K562 (cell line): Measurements from ENCODE around the gene PLA2G4F. TPM values are rescaled to one million over a fixed set of nuclear protein-coding genes. Genes with fewer than 3 reads are reported as not detected.

Experiments
- ATAC-seq: fragments of 200-7000 bp; cut with Tn5 transposase; 3 replicates; pipeline ENCODE4 v1.9.1; 2020; ENCODE audit warnings: moderate library complexity
- BruUV-seq: library from RNA; stranded (reverse); fragments of 400-500 nt; replicated peaks from 2 replicates; lab custom pipeline; 2021; lab: Mats Ljungman, UMichigan
- CTCF ChIA-PET: fragments of 300-600 bp; formaldehyde crosslinking; extraction: SDS; loops from one replicate; lab custom pipeline; 2021; ENCODE audit warnings: low intra/inter-chr PET ratio; lab: Yijun Ruan, JAX
- POLR2A ChIA-PET: fragments of 300-600, 350-650 bp; sonication (Branson Sonifier 250); formaldehyde crosslinking; extraction: SDS; loops from one replicate; lab custom pipeline; 2021; ENCODE audit warnings: antibody characterized with exemption, inconsistent platforms; lab: Yijun Ruan, JAX
- DNase-seq, 4 experiments: peaks; one replicate each; pipeline versions ENCODE4 v3.0.0 to v3.0.0-alpha.2; 2011 to 2018; ENCODE audit warnings: low spot score in 3 of 4, mixed read lengths in 3 of 4; ENCODE audit errors: extremely low read depth in 1 of 4
- FAIRE-seq: peaks from 2 replicates; lab custom pipeline; 2011; peaks lifted over from hg19 to GRCh38; lab: Jason Lieb, UNC
- H2AFZ ChIP-seq: 2 replicates; pipeline ENCODE4 v1.6.0; 2011; ENCODE audit warnings: low read depth, low read length, control low read depth, inconsistent platforms
- H3K27ac ChIP-seq: fragments of 200-600 bp; 3 replicates; pipeline ENCODE4 v1.8.0; 2011; ENCODE audit warnings: low read depth, mild to moderate bottlenecking, control low read depth, inconsistent platforms, low read length, moderate library complexity, mixed read lengths; ENCODE audit errors: extremely low read depth
- H3K27me3 ChIP-seq, 2 experiments: fragments of 300-600 bp in 1 of 2; 2 replicates in 1 of 2; 3 replicates in 1 of 2; pipeline versions ENCODE4 v1.6.0 to v1.8.0; 2011; ENCODE audit warnings: inconsistent platforms in 2 of 2, low read length in 2 of 2, mild to moderate bottlenecking in 1 of 2, mixed read lengths in 1 of 2, moderate library complexity in 1 of 2; ENCODE audit not compliant: control insufficient read depth in 2 of 2, insufficient read depth in 2 of 2
- H3K36me3 ChIP-seq: fragments of 300-600 bp; 3 replicates; pipeline ENCODE4 v1.8.0; 2011; ENCODE audit warnings: mild to moderate bottlenecking, low read length, inconsistent platforms; ENCODE audit not compliant: control insufficient read depth, insufficient read depth
- H3K4me1 ChIP-seq, 2 experiments: fragments of 200-600 bp in 1 of 2; replicated peaks in 1 of 2; 2 replicates in 1 of 2; 3 replicates in 1 of 2; pipeline versions ENCODE4 v1.5.1 to v1.8.0; 2011; ENCODE audit warnings: inconsistent platforms in 2 of 2, low read length in 2 of 2, mild to moderate bottlenecking in 1 of 2, mixed read lengths in 1 of 2, moderate library complexity in 1 of 2; ENCODE audit not compliant: control insufficient read depth in 2 of 2, insufficient read depth in 2 of 2
- H3K4me2 ChIP-seq: 2 replicates; pipeline ENCODE4 v1.6.1; 2011; ENCODE audit warnings: low read length, control low read depth, inconsistent platforms, mixed read lengths; ENCODE audit not compliant: insufficient read depth
- H3K4me3 ChIP-seq: fragments of 200-600 bp; sonication (generic), shearing (Covaris generic); 2 replicates; pipeline ENCODE4 v1.5.1; 2016; ENCODE audit warnings: control low read depth, inconsistent platforms
- H3K79me2 ChIP-seq: fragments of 200-600 bp; 3 replicates; pipeline ENCODE4 v1.8.0; 2011; ENCODE audit warnings: low read length, inconsistent platforms; ENCODE audit not compliant: control insufficient read depth, insufficient read depth
- H3K9ac ChIP-seq, 2 experiments: 2 replicates each; pipeline versions ENCODE4 v1.6.0 to v1.6.1; 2011; ENCODE audit warnings: low read depth in 2 of 2, low read length in 2 of 2, control low read depth in 1 of 2, inconsistent platforms in 1 of 2, mild to moderate bottlenecking in 1 of 2, mixed read lengths in 1 of 2; ENCODE audit not compliant: insufficient read depth in 1 of 2
- H3K9me1 ChIP-seq: one replicate; pipeline ENCODE4 v1.6.0; 2011; ENCODE audit warnings: inconsistent platforms, mild to moderate bottlenecking, low read length, moderate library complexity; ENCODE audit not compliant: control insufficient read depth, insufficient read depth
- H3K9me3 ChIP-seq: replicated peaks from 2 replicates; pipeline ENCODE4 v1.5.1; 2011; ENCODE audit warnings: low read depth, low read length, inconsistent platforms; ENCODE audit not compliant: control insufficient read depth, insufficient read depth
- H4K20me1 ChIP-seq: replicated peaks from 2 replicates; pipeline ENCODE4 v1.6.1; 2011; ENCODE audit warnings: low read length, inconsistent platforms, mixed read lengths; ENCODE audit not compliant: control insufficient read depth, insufficient read depth
- BCOR ChIP-seq: fragments of 450-650 bp; IDR thresholded peaks from 2 replicates; pipeline ENCODE4 v1.6.1; 2016
- CBX2 ChIP-seq: fragments of 200-600 bp; sonication (generic); IDR thresholded peaks from one replicate; pipeline ENCODE4 v1.6.1; 2012; ENCODE audit warnings: mild to moderate bottlenecking, low read length, inconsistent platforms; ENCODE audit not compliant: insufficient read depth, poor library complexity, severe bottlenecking
- EP400 ChIP-seq: fragments of 450-650 bp; IDR thresholded peaks from 2 replicates; pipeline ENCODE4 v1.6.1; 2017; ENCODE audit warnings: antibody characterized with exemption, mild to moderate bottlenecking, moderate library complexity
- MITF ChIP-seq: IDR thresholded peaks from 2 replicates; pipeline ENCODE4 v1.6.1; 2014; ENCODE audit warnings: antibody characterized with exemption
- NFE2 ChIP-seq: IDR thresholded peaks from 2 replicates; pipeline ENCODE4 v1.6.1; 2014; ENCODE audit warnings: antibody characterized with exemption, low read depth
- RBM25 ChIP-seq: fragments of 200-400 bp; formaldehyde crosslinking; IDR thresholded peaks from 2 replicates; pipeline ENCODE4 v1.6.1; 2018; ENCODE audit warnings: low read length, low read depth, moderate library complexity; ENCODE audit not compliant: severe bottlenecking
- RFX7 ChIP-seq: fragments of 250-450 bp; sonication (Bioruptor Pico); IDR thresholded peaks from 2 replicates; pipeline ENCODE4 v1.5.1; 2021; ENCODE audit warnings: mild to moderate bottlenecking
- SRSF1 ChIP-seq: fragments of 200-400 bp; formaldehyde crosslinking; IDR thresholded peaks from 2 replicates; pipeline ENCODE4 v1.6.1; 2017; ENCODE audit warnings: mild to moderate bottlenecking, low read depth, low read length, moderate library complexity
- ZFP36 ChIP-seq: fragments of 150-350 bp; IDR thresholded peaks from 2 replicates; pipeline ENCODE4 v1.6.1; 2018; ENCODE audit warnings: low read length, low read depth; ENCODE audit not compliant: partially characterized antibody
- ZNF282 ChIP-seq: sonication (generic); formaldehyde crosslinking; IDR thresholded peaks from 2 replicates; pipeline ENCODE4 v1.8.1; 2023; ENCODE audit warnings: missing genetic modification reagents
- WGBS: fragments of 100-300 bp; shearing (Covaris generic); methylation state at CpG from one replicate; pipeline ENCODE4 v1.1.6; 2016; ENCODE audit warnings: low coverage, mixed read lengths; ENCODE audit not compliant: insufficient coverage; ENCODE audit errors: missing lambda C conversion rate; 5-methylcytosine and 5-hydroxymethylcytosine counted together
- in situ Hi-C: fragments of 300-500 bp; cut with MboI; formaldehyde crosslinking; loops from 4 replicates; pipeline ENCODE4 v1.15.0; 2018; ENCODE audit warnings: inconsistent platforms, mixed read lengths
- intact Hi-C: fragments of 100-400 bp; cut with micrococcal nuclease; formaldehyde crosslinking; loops from 2 replicates; pipeline ENCODE4 v1.14.2; 2022
- microRNA counts: library from miRNA; unstranded; fragments of <30 nt; microRNA quantifications from one replicate; lab custom pipeline; 2016
- microRNA-seq: library from miRNA; unstranded; fragments of <30 nt; microRNA quantifications from one replicate; pipeline ENCODE4, GENCODE V29; 2018; ENCODE audit warnings: borderline microRNAs expressed
- polyA plus RNA-seq, 8 experiments: library from polyadenylated mRNA; depleted of rRNA in 4 of 8; stranded (reverse) in 5 of 8; unstranded in 3 of 8; fragments of >200 nt; fragmentation: Nextera tagmentation in 2 of 8; fragmentation: Illumina TruSeq in 1 of 8; extraction: Ambion mirVana in 2 of 8; extraction: Trizol in 1 of 8; gene quantifications; 2 replicates each; pipeline versions ENCODE4 v1.2.1 to v1.2.3, GENCODE V29; 2011 to 2014; ENCODE audit warnings: inconsistent platforms in 1 of 8, missing spikeins in 1 of 8
- small RNA-seq: library from RNA; depleted of rRNA; stranded (forward); fragments of <200 nt; gene quantifications from one replicate; pipeline ENCODE3, GENCODE V24; 2014
- total RNA-seq, 7 experiments: library from RNA; depleted of rRNA in 6 of 7; stranded (reverse); fragments of >200 nt in 6 of 7; fragmentation: Illumina TruSeq in 2 of 7; extraction: Trizol in 2 of 7; gene quantifications; 2 replicates each; pipeline versions ENCODE4 v1.2.1 to v1.2.3, GENCODE V29; 2011 to 2021; ENCODE audit warnings: low replicate concordance in 1 of 7
- TF ChIP-seq, protein P1 (sequence below): sonication (generic); formaldehyde crosslinking; IDR thresholded peaks from 2 replicates; pipeline ENCODE4 v1.8.1; 2022; ENCODE audit warnings: missing genetic modification reagents

Gene PLA2G4F
- total and polyA plus RNA-seq, 9 of the 15 experiments (the other 6 are each of a cell fraction or from before 2014, with no cell fraction given): 0.02 TPM; not detected in 8

GRCh38 chr15:42090370-42090769, 66.1 kb downstream of the PLA2G4F start (continued):
- no peak for TF ChIP-seq EP400
- TF ChIP-seq, protein P1, sequence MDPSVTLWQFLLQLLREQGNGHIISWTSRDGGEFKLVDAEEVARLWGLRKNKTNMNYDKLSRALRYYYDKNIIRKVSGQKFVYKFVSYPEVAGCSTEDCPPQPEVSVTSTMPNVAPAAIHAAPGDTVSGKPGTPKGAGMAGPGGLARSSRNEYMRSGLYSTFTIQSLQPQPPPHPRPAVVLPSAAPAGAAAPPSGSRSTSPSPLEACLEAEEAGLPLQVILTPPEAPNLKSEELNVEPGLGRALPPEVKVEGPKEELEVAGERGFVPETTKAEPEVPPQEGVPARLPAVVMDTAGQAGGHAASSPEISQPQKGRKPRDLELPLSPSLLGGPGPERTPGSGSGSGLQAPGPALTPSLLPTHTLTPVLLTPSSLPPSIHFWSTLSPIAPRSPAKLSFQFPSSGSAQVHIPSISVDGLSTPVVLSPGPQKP (CRISPR knock-in tag): no peak
- TF ChIP-seq NFE2: no peak
- TF ChIP-seq CBX2: no peak
- no peak for TF ChIP-seq SRSF1
- TF ChIP-seq RFX7: no peak
- no peak for TF ChIP-seq ZNF282 (CRISPR knock-in tag)

DNA sequence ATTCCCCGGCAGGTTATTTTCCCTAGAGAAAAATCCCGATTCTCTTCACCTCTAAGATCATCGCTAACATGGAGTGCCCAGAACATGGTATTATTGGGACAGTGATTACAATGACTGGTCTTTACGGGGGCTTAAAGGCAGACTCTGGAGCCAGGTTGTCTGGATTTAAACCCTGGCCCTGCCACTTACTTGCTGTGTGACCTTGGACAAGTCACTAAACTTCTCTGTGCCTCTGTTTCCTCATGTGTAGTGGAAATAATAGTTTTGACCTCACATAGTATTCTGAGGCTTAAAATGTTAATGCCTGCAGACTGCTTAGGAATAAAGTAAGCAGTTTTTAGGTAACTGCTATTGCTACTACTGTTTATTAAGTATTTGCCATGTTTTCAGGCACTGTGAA, 66.5 kb downstream of the PLA2G4F start:
- no peak overlapping the region for H3K4me2 ChIP-seq
- no peak overlapping the region for H3K4me3 ChIP-seq
- H3K36me3 ChIP-seq: no peaks in the 10 kb centered on the region
- FAIRE-seq (no peak), ATAC-seq (no peak), DNase-seq (no peak)
- H3K27ac ChIP-seq: no peak overlapping the region
- no peaks in the 10 kb centered on the region for H3K9me3 ChIP-seq
- peaks cover 39 to 75% of the 10 kb centered on the region in 2 experiments for H3K27me3 ChIP-seq
- H3K79me2 ChIP-seq: no peaks in the 10 kb centered on the region
- in situ Hi-C loops (no loop called here), intact Hi-C loops (no loop called here)
- H3K9ac ChIP-seq: no peak overlapping the region
- 4% methylated on average over 4 of the region's 4 CpGs for WGBS
- no TSS peak for BruUV-seq
- 0 out of 2 replicates have a peak, but pooled peaks cover 5% of the 10 kb centered on the region for H4K20me1 ChIP-seq
- no peak overlapping the region for H2AFZ ChIP-seq
- POLR2A ChIA-PET: interaction anchor here (0.6 kb wide), 1 partner anchor 44 kb away, joined by 3 read pairs; no protein-coding TSS in a partner anchor
- H3K9me1 ChIP-seq: no peaks in the 10 kb centered on the region
- H3K4me1 ChIP-seq: peaks cover 0 to 3% of the 10 kb centered on the region in 2 experiments; a peak in 1 of 5 replicates
- CTCF ChIA-PET: no interaction called here
- TF ChIP-seq ZFP36 (peak; percentile 58), MITF (no peak), RBM25 (peak; percentile 72), BCOR (peak; percentile 61; the same call in 1 of the 2 replicates)
- TF ChIP-seq, all 486 proteins: peak for 3

MicroRNA genes within 50 kb of the gene (microRNA counts, 767-probe panel; counts per million panel counts)
- 2,354 counts per million, percentile 58 among the panel's probes with 10 or more counts for microRNA hsa-miR-627 (lab: Ali Mortazavi, UCI)

Small RNA genes within 50 kb of the gene (microRNA-seq; reads per million reads assigned to microRNA genes)
- gene MIR627: 176 reads per million, percentile 84 among the genes with 10 or more reads in this experiment

Small RNA genes within 50 kb of the gene (small RNA-seq; reads per million reads assigned to genes)
- gene MIR627: 2.1 reads per million, percentile 82 among the genes with 10 or more reads in this experiment

Other genes starting within 250 kb of the PLA2G4F start
- gene EHD4, start 184.1 kb downstream of the PLA2G4F start, total RNA-seq (2014; rRNA removed): 9.8 and 12.6 TPM in 2 replicates
- gene EHD4, start 184.1 kb downstream of the PLA2G4F start, total RNA-seq (2014; rRNA removed; fragmentation: Illumina TruSeq; extraction: Trizol): 4.6 and 5.2 TPM in 2 replicates
- gene EHD4, start 184.1 kb downstream of the PLA2G4F start, total RNA-seq (2015; rRNA removed; fragmentation: Illumina TruSeq; extraction: Trizol): 5.6 and 5.7 TPM in 2 replicates
- gene EHD4, start 184.1 kb downstream of the PLA2G4F start, total RNA-seq (2021): 10.3 and 11.4 TPM in 2 replicates
- 6.4 and 7.4 TPM in 2 replicates for gene EHD4, start 184.1 kb downstream of the PLA2G4F start, polyA plus RNA-seq (2011; rRNA removed)
- gene EHD4, start 184.1 kb downstream of the PLA2G4F start, polyA plus RNA-seq (2014; fragmentation: Illumina TruSeq; extraction: Trizol): 7.0 and 8.1 TPM in 2 replicates
- gene EHD4, start 184.1 kb downstream of the PLA2G4F start, polyA plus RNA-seq (2014; fragmentation: Nextera tagmentation; extraction: Ambion mirVana): under 1 TPM; 0.89 to 0.96 TPM
- 7.5 and 7.7 TPM in 2 replicates for gene EHD4, start 184.1 kb downstream of the PLA2G4F start, polyA plus RNA-seq (2014; rRNA removed)
- gene PLA2G4E, start 135.6 kb downstream of the PLA2G4F start, total RNA-seq (2014; rRNA removed): not detected in 2 replicates
- gene PLA2G4E, start 135.6 kb downstream of the PLA2G4F start, total RNA-seq (2014; rRNA removed; fragmentation: Illumina TruSeq; extraction: Trizol): not detected in 2 replicates
- gene PLA2G4E, start 135.6 kb downstream of the PLA2G4F start, total RNA-seq (2015; rRNA removed; fragmentation: Illumina TruSeq; extraction: Trizol): not detected in 2 replicates
- not detected in 2 replicates for gene PLA2G4E, start 135.6 kb downstream of the PLA2G4F start, total RNA-seq (2021)
- gene PLA2G4E, start 135.6 kb downstream of the PLA2G4F start, polyA plus RNA-seq (2011; rRNA removed): 0.03 TPM in 1 of 2 replicates, not detected in the other
- not detected in 2 replicates for gene PLA2G4E, start 135.6 kb downstream of the PLA2G4F start, polyA plus RNA-seq (2014; fragmentation: Illumina TruSeq; extraction: Trizol)
- gene PLA2G4E, start 135.6 kb downstream of the PLA2G4F start, polyA plus RNA-seq (2014; fragmentation: Nextera tagmentation; extraction: Ambion mirVana): not detected
- not detected in 2 replicates for gene PLA2G4E, start 135.6 kb downstream of the PLA2G4F start, polyA plus RNA-seq (2014; rRNA removed)
- not detected in 2 replicates for gene PLA2G4D, start 62.1 kb downstream of the PLA2G4F start, total RNA-seq (2014; rRNA removed)
- gene PLA2G4D, start 62.1 kb downstream of the PLA2G4F start, total RNA-seq (2014; rRNA removed; fragmentation: Illumina TruSeq; extraction: Trizol): not detected in 2 replicates
- not detected in 2 replicates for gene PLA2G4D, start 62.1 kb downstream of the PLA2G4F start, total RNA-seq (2015; rRNA removed; fragmentation: Illumina TruSeq; extraction: Trizol)
- 0.04 TPM in 1 of 2 replicates, not detected in the other for gene PLA2G4D, start 62.1 kb downstream of the PLA2G4F start, total RNA-seq (2021)
- 0.04 TPM in 1 of 2 replicates, not detected in the other for gene PLA2G4D, start 62.1 kb downstream of the PLA2G4F start, polyA plus RNA-seq (2011; rRNA removed)
- not detected in 2 replicates for gene PLA2G4D, start 62.1 kb downstream of the PLA2G4F start, polyA plus RNA-seq (2014; fragmentation: Illumina TruSeq; extraction: Trizol)
- gene PLA2G4D, start 62.1 kb downstream of the PLA2G4F start, polyA plus RNA-seq (2014; fragmentation: Nextera tagmentation; extraction: Ambion mirVana): not detected
- not detected in 2 replicates for gene PLA2G4D, start 62.1 kb downstream of the PLA2G4F start, polyA plus RNA-seq (2014; rRNA removed)
- gene VPS39, start 51.7 kb upstream of the PLA2G4F start, total RNA-seq (2014; rRNA removed): 16.8 and 17.1 TPM in 2 replicates
- gene VPS39, start 51.7 kb upstream of the PLA2G4F start, total RNA-seq (2014; rRNA removed; fragmentation: Illumina TruSeq; extraction: Trizol): 20.0 and 21.5 TPM in 2 replicates
- gene VPS39, start 51.7 kb upstream of the PLA2G4F start, total RNA-seq (2015; rRNA removed; fragmentation: Illumina TruSeq; extraction: Trizol): 21.6 and 23.1 TPM in 2 replicates
- 31.9 and 37.3 TPM in 2 replicates for gene VPS39, start 51.7 kb upstream of the PLA2G4F start, total RNA-seq (2021)
- gene VPS39, start 51.7 kb upstream of the PLA2G4F start, polyA plus RNA-seq (2011; rRNA removed): 34.4 and 37.5 TPM in 2 replicates
- 27.8 and 28.7 TPM in 2 replicates for gene VPS39, start 51.7 kb upstream of the PLA2G4F start, polyA plus RNA-seq (2014; fragmentation: Illumina TruSeq; extraction: Trizol)
- gene VPS39, start 51.7 kb upstream of the PLA2G4F start, polyA plus RNA-seq (2014; fragmentation: Nextera tagmentation; extraction: Ambion mirVana): 1 to 10 TPM; 3.2 to 8.0 TPM
- gene VPS39, start 51.7 kb upstream of the PLA2G4F start, polyA plus RNA-seq (2014; rRNA removed): 21.8 and 28.2 TPM in 2 replicates
- 9.3 and 11.6 TPM in 2 replicates for gene GANC, start 116.6 kb upstream of the PLA2G4F start, total RNA-seq (2014; rRNA removed)
- gene GANC, start 116.6 kb upstream of the PLA2G4F start, total RNA-seq (2014; rRNA removed; fragmentation: Illumina TruSeq; extraction: Trizol): 12.3 and 14.7 TPM in 2 replicates
- gene GANC, start 116.6 kb upstream of the PLA2G4F start, total RNA-seq (2015; rRNA removed; fragmentation: Illumina TruSeq; extraction: Trizol): 13.2 and 15.1 TPM in 2 replicates
- gene GANC, start 116.6 kb upstream of the PLA2G4F start, total RNA-seq (2021): 14.5 and 15.0 TPM in 2 replicates
- gene GANC, start 116.6 kb upstream of the PLA2G4F start, polyA plus RNA-seq (2011; rRNA removed): 19.0 and 19.2 TPM in 2 replicates
- gene GANC, start 116.6 kb upstream of the PLA2G4F start, polyA plus RNA-seq (2014; fragmentation: Illumina TruSeq; extraction: Trizol): 13.6 and 15.3 TPM in 2 replicates
- gene GANC, start 116.6 kb upstream of the PLA2G4F start, polyA plus RNA-seq (2014; fragmentation: Nextera tagmentation; extraction: Ambion mirVana): 10 to 100 TPM; 10.9 to 17.3 TPM
- 11.1 and 14.1 TPM in 2 replicates for gene GANC, start 116.6 kb upstream of the PLA2G4F start, polyA plus RNA-seq (2014; rRNA removed)
- 19.1 and 23.7 TPM in 2 replicates for gene TMEM87A, start 116.8 kb upstream of the PLA2G4F start, total RNA-seq (2014; rRNA removed)
- gene TMEM87A, start 116.8 kb upstream of the PLA2G4F start, total RNA-seq (2014; rRNA removed; fragmentation: Illumina TruSeq; extraction: Trizol): 32.9 and 34.6 TPM in 2 replicates
- 30.0 and 36.2 TPM in 2 replicates for gene TMEM87A, start 116.8 kb upstream of the PLA2G4F start, total RNA-seq (2015; rRNA removed; fragmentation: Illumina TruSeq; extraction: Trizol)
- gene TMEM87A, start 116.8 kb upstream of the PLA2G4F start, total RNA-seq (2021): 21.5 and 27.7 TPM in 2 replicates
- 15.3 and 22.3 TPM in 2 replicates for gene TMEM87A, start 116.8 kb upstream of the PLA2G4F start, polyA plus RNA-seq (2011; rRNA removed)
- gene TMEM87A, start 116.8 kb upstream of the PLA2G4F start, polyA plus RNA-seq (2014; fragmentation: Illumina TruSeq; extraction: Trizol): 26.3 and 29.6 TPM in 2 replicates
- gene TMEM87A, start 116.8 kb upstream of the PLA2G4F start, polyA plus RNA-seq (2014; fragmentation: Nextera tagmentation; extraction: Ambion mirVana): 10 to 100 TPM; 38.3 to 43.3 TPM
- 16.6 and 16.7 TPM in 2 replicates for gene TMEM87A, start 116.8 kb upstream of the PLA2G4F start, polyA plus RNA-seq (2014; rRNA removed)
- gene CAPN3, start 202.9 kb upstream of the PLA2G4F start, total RNA-seq (2014; rRNA removed): 0.18 TPM in 1 of 2 replicates, not detected in the other
- 0.35 TPM in 1 of 2 replicates, not detected in the other for gene CAPN3, start 202.9 kb upstream of the PLA2G4F start, total RNA-seq (2014; rRNA removed; fragmentation: Illumina TruSeq; extraction: Trizol)
- gene CAPN3, start 202.9 kb upstream of the PLA2G4F start, total RNA-seq (2015; rRNA removed; fragmentation: Illumina TruSeq; extraction: Trizol): 0.25 and 0.41 TPM in 2 replicates
- 0.33 TPM in 1 of 2 replicates, not detected in the other for gene CAPN3, start 202.9 kb upstream of the PLA2G4F start, total RNA-seq (2021)
- 0.07 and 0.39 TPM in 2 replicates for gene CAPN3, start 202.9 kb upstream of the PLA2G4F start, polyA plus RNA-seq (2011; rRNA removed)
- 0.22 and 0.34 TPM in 2 replicates for gene CAPN3, start 202.9 kb upstream of the PLA2G4F start, polyA plus RNA-seq (2014; fragmentation: Illumina TruSeq; extraction: Trizol)
- under 1 TPM in 1 of 2 experiments, not detected in 1; 0.20 TPM for gene CAPN3, start 202.9 kb upstream of the PLA2G4F start, polyA plus RNA-seq (2014; fragmentation: Nextera tagmentation; extraction: Ambion mirVana)
- gene CAPN3, start 202.9 kb upstream of the PLA2G4F start, polyA plus RNA-seq (2014; rRNA removed): 0.03 and 0.04 TPM in 2 replicates